ENCODE results near the gene LIMS2.

LIMS2 gene

GRCh38 chr2:127701193-127701650 lies 25.9 kb upstream of the LIMS2 start, which contains the start of gene SFT2D3:
Gene SFT2D3 (plus strand): TSS chr2:127701497. CDS start chr2:127701529, 32 bp downstream.
- peak; percentile 91 for DNase-seq

DNA sequence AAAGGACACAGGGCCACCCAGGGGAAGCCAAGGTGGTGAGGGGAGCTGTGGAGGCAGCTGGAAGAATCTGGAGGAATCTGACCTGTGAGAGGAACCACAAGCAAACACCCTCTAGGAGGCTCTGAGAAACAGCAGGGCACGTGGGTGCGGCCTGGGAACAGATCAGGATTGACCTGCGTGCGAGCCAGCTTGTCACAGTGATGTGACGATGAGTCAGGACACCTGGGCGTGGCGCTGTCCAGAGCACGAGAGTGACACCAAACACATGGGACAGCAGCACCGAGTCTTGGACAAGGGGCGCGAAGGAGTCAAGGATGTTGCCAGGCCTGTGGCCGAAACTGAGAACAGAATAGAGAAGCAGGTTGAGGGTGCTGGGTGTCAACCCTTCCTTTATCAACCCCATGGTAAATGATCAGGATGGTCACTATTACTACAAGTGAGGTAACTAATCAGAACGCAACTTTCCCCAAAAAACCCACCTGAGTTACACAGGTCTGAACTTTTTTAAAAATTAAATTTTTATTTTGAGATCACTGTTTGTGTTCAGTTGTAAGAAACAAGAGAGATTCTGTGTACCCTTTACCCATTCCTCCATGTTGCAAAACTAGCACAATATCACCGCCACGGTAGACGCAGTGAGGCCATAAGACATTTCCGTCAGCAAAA lies 25.3 kb upstream of the LIMS2 start:
- peak; percentile 10 for DNase-seq

DNA sequence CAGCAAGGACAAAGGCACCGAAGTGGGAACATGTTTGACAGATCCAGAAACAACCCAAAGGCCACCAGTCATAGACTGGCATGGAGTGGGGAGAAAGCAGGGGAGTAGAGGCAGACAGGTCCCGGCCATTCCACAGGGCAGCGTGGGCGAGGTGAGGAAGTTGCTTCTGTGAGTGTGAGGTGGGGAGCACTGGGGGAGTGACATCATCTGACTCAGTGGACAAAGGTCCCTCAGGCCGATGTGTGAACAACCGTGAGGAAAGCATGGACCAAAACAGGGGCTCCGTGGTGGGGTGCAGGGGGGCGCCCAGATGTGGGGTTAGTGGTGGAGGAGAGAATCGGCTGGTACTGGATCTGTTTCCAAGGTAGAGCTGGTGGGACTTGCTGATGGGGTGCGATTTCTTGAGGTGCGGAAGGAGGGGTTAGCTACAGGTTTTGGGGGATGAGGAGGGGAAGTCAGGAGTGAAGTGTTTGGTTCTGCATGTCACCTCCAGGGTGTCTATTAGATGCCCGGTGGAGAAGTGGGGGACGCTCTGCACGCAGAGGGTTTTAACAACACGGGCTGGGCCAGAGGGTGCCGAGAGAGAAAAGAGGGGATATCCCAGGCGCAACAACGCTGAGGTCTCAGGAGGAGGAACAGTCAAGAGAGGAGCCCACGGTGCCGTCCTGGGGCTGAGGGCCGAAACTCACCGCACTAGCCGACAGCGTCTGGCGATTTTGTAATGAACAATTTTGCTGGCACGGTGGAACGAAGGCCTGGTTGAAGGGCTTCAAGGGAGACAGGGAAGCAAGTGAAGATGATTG lies 23.4 kb upstream of the LIMS2 start:
- DNase-seq = no peak

DNA sequence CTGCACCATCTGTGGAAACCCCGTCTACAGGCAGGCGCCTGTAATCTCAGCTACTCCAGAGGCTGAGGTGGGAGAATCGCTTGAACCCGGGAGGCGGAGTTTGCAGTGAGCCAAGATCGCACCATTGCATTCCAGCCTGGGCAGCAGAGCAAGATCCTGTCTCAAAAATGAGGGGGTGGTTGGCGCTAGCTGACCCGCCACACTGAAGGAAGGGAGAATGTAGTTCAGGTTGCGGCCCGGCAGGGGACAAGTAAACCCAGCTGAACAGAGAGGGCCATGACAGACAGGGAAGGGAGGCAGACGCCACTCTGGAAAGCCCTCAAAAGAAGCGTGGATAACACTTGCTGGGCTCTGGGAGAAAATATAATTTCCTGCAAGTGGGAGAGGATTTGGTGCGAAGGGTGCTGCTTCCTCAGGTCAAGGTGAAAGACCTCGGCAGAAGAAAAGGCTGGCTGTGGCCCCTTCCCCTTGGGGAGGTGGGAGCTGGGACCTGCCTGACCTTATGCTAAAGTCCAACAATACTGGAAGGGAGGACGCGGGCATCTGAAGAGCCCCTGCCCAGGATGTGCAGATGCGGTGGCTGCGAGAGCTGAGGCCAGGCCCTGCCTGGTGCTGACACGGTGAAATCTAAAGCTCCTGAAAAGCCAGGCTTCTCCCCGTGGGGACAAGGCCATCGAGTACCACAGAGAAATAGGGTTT lies 22.3 kb upstream of the LIMS2 start:
- DNase-seq = no peak

- DNase-seq = peak; percentile 74
Measured at GRCh38 chr2:127695491-127696472, 20.5 kb upstream of the LIMS2 start.

GRCh38 chr2:127694986-127695385 lies 19.7 kb upstream of the LIMS2 start:
- no peak for DNase-seq

DNA sequence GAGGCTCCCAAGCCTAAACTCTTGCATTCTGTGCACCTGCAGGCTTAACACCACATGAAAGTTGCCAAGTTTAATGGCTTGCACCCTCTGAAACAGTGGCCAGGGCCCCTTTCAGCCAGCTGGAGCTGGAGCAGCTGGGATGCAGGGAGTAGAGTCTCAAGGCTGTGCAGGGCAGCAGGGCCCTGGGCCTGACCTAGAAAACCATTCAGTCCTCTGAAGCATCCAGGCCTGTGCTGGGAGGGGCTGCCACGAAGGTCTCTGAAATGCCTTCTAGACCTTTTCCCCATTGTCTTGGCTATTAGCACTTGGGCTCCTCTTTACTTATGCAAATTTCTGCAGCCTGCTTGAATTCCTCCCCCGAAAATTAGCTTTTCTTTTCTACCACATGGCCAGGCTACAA lies 15.4 kb upstream of the LIMS2 start:
- no peak for DNase-seq

GRCh38 chr2:127688405-127688804 lies 13.1 kb upstream of the LIMS2 start:
- DNase-seq = no peak

GRCh38 chr2:127685410-127686080 lies 10.2 kb upstream of the LIMS2 start:
- DNase-seq = no peak

GRCh38 chr2:127683757-127684156 lies 8.4 kb upstream of the LIMS2 start:
- no peak for DNase-seq

GRCh38 chr2:127683056-127683455 lies 7.7 kb upstream of the LIMS2 start:
- no peak for DNase-seq

DNA sequence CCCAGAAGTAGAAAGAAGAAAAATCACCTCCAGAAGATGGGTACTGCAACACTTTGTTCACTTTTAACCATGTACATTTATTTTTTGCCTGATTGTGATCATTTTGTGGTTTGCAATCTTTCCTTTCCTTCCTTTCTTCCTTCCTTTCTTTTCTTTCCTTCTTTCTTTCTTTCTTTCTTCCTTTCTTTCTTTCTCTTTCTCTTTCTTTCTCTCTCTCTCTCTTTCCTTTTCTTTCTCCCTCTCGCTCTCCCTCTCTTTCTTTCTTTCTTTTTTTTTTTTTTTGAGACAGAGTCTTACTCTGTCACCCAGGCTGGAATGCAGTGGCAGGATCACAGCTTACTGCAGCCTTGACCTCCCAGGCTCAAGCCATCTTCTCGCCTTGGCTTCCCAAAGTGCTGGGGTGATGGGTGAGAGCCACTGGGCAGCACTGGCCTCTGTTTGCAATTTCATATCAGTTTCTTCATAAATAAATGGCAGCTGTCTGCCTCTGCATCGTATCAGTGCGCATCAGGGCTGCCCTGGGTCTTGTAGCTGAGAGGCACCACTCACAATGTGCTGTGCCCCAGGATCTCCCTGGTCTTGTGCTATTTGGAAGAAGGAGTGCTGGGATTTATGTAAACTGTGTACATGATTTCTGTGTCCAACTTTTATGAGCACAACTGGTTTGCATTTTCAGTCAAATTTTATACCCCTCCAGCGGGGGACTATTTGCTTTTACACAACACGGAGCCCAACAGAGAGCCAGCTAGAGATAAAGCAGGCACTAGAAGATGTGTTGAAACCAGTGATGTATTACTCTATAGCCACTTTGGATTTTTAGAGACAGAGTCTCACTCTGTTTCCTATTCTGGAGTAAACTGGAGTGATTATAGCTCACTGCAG lies 6.9 kb upstream of the LIMS2 start:
- no peak for DNase-seq

DNA sequence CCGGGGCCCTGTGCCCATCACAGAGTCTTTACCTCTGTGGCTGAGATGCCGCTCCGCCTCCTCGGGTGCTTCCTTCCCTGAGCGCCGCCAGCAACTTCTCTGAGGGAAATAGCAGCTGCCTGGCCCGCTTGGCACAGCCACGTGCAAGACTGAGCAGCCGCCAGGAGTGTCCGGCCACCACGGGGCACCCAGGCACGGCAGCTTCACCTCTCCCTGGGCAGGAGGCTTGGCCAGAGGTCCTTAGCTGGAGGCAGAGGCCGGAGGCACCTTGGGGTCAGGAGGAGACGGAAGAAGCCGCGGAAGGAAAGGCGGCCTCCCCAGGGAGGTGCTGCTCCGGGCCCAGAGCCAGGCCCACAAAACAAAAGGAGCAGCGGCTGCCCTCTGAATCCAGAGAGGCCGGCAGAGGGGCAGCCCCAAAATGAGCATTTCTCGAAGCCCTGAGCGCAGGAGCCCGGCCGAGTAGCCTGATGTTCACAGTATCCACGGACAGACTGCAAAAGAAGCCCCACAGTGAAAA lies 6.0 kb upstream of the LIMS2 start:
- no peak for DNase-seq

DNA sequence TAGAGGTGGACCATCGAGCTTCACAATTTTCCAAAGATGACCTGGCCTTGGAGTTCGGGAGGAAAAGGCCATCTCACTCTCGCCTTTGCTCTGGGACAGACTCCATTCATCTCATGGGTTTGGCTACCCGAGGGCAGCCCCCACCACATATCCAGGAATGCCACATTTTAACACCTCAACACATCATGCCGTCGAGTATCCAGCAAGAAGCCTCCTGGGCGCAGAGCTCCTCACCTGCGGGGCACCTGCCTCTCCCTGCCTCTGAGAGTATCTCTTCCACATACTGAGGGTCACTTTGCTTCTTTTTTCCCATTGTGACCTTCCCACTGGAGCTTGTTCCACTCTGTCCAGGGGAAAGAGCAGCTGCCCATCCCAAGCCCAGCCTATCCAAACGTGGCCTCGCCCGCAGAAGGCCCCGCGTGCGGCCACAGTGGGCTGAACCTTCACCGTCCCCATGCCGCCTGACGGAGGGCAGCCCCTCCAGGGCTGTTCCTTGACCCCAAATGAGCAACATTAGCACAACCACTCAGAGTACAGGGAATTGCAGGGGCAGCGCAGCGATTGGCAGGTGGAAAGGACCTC lies 5.5 kb upstream of the LIMS2 start:
- no peak for DNase-seq

- DNase-seq = no peak
Measured at GRCh38 chr2:127679680-127680361, 4.5 kb upstream of the LIMS2 start.

DNA sequence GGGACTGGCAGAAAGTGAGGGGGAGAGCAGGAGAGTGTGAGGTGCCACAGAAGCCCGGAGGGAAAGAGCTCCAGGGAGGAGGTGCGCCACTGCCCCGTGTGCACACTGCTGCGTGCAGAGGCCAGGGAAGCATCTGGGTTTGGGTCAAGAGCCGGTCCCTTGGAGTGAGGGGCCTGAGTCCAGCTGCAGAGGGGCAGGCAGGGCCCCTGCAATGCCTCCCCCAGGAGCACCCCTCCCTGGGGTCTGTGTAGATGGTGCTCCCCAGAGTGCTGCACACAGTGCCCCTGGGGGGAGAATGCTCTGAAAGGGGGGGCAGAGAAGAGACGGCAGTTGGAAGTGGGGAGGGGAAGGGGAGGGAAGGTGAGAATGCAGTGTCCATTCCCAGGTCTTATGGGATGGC lies 3.7 kb upstream of the LIMS2 start:
- no peak for DNase-seq

GRCh38 chr2:127678531-127678930 lies 3.2 kb upstream of the LIMS2 start:
- no peak for DNase-seq

- DNase-seq = no peak
Measured at GRCh38 chr2:127676906-127677305, 1.6 kb upstream of the LIMS2 start.
